NOMO-1 treated with DMSO at 0.1 percent for 48 hours (cell line): Measurements from ENCODE around the gene ATF6.

ENCODE experiments used
- DNase-seq: peaks from one replicate; lab custom pipeline; 2025; ENCODE audit not compliant: unreplicated experiment; lab: John Stamatoyannopoulos, UW

The ATF6 gene

DNA sequence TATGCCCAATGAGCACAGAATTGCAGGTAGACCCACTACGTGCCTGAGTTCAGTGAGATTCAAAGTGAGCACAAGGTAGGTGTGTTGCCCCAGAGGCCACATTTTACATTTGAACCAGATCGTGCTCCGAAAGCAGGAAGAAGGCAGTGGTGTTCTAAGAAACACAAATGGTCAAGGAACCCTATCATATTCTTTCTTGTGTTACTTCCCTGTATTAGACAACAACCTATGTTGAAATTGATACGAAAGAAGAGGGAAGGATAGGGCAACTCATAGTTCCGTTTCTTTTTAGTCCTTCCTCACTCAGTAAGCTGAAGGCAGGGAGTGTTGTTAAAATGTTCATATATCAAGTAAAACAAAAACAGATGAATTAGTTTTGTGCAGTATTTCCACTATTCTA lies 223.7 kb downstream of the ATF6 start:
- peak; percentile 93 for DNase-seq

DNA sequence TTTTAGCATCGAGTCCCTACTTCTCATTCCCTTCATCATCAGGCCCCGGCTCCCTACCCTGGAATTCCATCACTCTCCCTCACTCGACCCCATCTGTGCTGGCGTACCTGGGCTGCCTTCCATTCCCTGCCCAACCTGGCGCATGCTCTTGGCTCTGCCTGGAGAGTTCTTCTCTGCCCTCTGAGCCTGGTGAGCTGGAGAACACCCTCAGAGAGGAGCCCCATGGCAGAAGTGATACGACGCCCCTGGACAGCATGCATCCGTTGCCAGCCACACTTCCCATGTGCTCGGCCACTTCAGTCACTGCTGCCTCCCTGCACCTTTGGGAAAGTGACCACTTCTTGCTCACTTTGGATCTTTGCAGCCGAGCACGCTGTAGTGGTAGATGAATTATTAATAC lies 227.5 kb downstream of the ATF6 start:
- DNase-seq, result no peak

DNA sequence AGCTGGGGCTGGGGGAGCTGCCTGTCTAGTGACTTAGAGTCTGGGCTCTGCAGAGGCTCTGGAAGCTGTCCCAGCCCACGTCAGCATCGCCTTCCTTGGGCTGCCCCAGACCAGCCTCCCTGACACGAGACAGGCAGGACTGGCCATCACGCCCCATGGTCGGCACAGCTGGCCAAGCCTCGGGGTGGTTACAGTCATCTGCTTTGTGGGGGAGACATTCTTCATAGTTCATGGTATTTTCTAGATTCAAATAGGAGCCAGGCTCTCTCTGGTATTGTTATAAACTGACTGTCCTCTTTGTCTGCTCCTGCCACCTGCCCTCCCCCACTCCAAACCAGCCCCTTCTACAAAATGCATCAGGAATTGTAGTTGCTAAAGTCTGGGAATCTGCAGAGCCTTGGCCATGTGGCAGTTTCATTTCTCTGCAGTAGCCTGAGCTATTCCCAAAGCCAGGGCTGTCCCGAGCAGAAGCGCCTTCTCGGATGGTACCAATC lies 228.1 kb downstream of the ATF6 start:
- no peak for DNase-seq

DNA sequence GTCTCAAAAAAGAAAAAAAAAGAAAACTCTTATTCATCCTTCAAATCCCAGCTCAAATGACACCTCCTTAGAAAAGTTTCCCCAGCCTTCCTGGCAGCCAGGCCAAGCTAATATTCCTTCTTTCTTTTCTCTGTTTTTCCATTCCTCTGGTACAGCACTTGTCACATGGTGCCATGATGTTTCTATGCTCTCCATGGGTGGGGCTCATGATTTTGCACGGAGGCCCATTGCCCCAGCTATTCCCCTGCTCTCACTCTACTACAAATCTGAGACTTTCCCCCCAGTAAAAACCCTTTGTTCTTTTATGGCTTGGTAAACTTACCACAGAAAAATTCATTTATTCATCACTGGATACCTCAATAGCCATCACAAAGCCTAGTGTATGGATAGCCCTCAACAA lies 231.0 kb downstream of the ATF6 start:
- DNase-seq, result no peak

DNA sequence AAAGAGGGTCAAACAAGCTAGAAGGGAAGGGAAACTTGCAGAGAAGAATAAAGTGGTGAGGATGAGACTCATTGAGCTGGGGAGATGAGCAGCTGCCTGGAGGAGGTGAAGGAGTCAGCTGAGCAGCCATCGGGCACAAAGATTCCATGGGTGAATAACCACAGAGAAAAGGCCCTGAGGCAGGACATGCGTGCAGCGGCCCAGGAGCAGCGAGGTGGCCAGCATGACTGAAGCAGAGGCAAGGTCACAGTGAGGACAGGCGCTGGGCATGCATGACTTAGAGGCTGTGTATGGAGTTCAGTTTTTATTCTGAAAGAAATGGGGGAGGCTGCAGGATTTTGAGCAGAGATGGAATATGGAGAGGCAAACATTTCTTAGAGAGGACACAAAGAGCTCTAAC lies 232.7 kb downstream of the ATF6 start:
- DNase-seq, result no peak

DNA sequence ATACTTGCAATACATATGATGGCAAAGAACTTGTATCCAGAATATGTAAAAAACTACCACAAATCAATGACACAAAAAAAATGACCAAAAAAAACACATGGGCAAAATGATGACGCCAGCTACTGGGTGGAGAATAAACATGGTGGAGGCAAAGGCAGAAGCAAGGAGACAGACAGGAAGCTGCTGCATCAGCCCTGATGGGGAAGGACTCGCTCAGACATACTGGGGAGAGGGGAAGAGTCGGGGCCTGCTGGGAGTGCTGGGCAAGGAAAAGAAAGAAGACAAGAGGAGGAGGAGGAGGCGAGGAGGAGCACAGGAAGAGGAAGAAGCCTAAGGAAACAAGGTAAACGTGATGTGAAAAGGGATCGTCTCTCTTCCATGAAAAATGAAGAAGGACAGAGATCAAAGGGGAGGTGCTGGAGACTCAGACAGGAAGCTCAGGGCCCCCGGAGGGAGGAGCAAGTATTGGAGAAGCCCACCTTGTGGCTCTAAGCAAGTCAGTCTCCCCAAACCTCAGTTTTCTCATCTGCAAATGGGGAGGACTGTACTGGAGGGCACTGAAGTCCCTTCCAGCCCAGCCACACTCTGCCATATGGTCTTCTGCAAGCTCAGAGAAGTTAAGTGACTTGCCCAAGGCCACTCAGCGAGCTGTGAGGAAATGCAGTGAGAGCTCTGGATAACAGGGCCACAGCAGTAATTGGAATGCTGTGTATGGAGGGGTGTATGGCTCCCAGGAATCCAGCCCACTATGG lies 233.4 kb downstream of the ATF6 start:
- DNase-seq, result peak; percentile 16

DNA sequence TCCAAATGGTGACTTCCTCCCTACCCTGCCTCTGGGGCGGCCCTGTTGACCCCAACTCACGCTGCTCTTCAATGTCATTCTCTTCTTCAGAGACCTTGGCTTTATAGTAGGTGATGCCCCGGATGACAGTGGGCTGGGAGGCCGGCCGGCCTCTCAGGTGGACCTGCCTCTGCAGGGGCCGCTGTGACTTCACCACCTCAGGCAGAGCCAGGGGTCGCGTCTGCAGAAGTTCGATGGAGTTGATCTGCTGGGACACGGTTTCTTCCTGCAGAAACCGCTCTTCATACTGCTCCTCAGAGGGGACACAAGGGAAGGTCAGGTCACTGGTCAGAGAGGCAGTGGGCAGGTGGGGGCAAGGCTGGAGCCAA lies 233.9 kb downstream of the ATF6 start:
- no peak for DNase-seq

DNA sequence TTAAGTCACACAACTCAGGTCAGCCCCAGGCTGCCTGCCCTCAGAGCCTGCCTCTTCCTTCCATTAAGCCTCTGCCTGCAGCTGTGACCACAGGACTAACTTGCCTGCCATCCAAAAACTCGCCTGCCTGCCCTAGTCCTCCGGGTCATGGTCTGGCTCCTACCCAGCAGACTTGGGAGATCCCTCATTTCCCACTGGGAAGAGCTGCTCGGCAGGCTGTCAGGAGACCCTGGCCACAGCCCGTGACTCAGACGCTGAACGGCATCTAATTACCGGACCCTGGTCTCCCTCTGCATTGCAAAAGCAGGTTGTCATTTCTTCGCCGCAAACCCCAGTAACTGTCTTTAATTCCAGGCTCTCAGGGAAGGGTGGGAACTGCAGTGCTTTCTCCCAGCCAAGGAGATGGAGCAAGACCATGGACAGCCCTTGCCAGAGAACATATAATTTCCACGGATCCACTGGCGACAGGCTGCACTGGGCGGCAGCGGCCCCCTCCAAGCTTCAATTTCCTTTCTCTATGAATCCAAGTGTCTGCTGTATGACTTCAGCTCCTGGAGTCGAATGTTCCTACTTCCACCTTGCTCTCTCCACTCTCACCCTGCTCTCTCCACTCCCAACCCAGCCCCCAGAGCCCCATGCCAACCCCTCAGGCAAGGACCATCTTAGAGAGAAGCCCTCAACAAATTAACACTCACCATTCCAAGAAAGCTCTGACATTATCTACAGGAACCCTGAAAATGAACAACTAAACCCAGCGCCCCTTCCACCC lies 237.1 kb downstream of the ATF6 start:
- DNase-seq, result peak; percentile 63

DNA sequence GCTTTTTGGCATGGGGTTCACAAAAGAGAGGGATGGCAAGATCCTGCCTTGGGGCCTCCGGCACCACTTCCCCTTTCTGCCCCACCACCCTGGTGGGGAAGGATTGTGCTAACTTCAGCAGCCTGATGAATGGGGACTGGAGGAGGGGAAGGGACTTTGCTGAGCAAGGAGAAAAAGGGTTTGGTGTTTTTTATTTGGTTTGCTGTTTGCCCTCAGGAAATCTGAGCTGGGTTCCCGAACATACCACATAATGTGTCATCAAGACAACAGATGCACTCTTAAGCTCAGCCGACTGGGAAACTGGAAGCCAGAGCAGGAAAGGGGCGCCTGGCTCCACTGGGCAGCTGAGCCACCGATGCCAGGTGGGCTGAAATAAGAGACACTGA lies 237.7 kb downstream of the ATF6 start:
- peak; percentile 86 for DNase-seq

DNA sequence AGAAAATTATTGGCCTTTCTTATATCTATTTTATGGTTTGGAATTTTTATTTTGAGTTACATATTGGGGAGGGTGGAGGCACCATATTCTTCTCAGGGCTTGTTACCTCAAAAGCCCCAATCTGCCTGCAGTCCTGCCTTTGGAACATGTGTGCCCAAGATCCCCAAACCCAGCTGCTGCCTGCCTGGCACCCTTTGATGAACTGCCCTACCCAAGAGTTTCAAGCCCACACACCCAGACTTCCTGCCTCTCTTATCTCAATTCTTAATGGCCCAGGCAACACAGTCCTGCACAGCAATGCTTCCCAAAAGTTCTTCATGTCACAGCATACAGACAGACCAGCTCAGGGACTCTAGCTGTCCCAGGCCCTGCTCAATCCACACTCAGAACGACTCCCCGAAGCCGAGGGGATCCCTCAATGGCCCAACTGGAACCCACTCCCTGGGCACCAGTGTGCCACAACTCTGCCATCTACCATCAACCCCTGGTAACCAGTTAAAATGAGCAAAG lies 238.4 kb downstream of the ATF6 start:
- no peak for DNase-seq

DNA sequence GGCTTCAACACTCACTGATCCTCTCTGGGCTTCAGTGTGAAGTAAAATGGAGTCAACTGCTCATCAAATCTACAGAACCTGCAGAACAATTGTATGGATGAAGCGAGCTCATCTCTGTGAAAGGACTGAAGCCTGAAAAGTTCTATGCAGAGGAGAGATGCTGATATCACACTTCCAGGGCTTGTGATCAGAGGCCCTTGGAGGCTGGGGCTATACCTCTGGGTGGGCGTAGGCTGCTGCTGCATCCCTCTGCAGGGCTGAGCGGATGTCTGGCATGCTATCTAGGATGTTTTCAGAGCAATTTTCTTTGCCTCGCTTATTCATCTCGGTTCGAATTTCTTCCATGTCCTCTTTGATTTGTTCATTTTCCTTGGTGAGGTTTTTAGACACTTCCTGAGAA lies 240.0 kb downstream of the ATF6 start:
- DNase-seq, result no peak

DNA sequence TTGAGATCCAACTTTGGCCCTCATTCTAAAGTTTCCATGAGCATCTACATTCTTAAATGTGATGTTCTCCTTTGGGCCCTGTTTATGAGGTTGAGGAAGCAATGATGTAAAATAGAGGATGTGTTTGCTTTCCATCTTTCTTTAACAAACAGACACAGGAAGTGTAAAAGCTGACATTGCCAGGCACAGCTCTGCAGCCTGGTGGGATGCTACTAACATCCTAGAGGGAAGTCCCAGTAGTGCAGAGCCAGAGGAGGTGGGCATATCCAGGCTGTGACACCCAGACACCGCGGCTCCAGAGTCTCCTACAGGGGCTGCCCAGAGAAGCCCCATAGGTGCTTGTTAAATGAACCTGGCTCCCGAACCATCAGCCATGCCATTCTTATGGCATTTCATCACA lies 241.3 kb downstream of the ATF6 start:
- no peak for DNase-seq

DNA sequence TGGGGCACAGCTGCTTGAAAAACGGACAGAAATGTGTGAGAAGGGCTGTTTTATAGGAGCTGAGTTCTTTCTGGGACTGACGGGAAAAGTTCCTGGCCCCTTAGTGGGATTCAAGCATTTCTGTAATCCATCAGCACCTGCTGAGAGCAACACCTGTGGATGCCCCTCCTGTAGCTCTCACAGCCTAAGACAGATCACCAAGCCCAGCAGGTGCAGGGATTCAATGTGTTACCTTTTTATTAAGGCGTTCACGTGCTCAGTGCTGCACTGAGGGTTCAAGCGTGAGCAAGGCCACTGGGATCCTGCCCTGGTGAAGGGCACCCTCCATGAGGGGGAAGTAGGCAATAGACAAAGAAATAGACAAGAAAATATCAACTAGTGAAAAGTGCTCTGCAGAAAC lies 242.7 kb downstream of the ATF6 start:
- no peak for DNase-seq

DNA sequence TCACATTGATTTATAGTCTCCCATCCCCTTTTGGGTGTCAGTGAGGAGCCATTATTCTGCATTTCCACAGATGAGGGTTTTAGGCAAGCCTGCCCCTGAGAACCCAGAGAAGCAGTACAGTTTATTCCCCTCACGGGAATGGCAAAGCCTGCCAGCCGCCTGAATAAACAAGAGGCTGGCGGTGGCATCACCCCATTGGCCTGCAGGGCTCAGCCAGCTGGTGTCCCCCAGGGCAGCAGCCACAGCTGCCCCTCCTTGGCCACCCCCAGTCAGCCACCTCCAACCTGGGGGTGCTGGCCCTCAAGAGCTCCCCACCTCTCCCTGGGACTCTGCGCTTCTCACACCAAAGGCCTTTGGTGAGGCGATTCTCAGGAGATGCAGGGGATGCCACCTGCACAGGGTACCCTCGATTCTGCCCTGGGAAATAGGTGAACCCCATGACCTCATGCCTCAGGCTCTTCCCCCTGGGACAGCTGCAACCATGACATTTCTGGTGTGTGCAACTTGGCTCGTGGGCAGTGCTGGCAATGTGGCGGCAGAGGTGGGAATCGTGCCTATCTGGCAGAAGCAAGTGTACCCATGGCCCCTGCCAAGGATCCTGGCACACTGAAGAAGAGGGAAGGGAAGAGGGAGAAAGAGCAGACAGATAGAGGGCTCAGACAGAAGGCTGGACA lies 243.5 kb downstream of the ATF6 start:
- no peak for DNase-seq

DNA sequence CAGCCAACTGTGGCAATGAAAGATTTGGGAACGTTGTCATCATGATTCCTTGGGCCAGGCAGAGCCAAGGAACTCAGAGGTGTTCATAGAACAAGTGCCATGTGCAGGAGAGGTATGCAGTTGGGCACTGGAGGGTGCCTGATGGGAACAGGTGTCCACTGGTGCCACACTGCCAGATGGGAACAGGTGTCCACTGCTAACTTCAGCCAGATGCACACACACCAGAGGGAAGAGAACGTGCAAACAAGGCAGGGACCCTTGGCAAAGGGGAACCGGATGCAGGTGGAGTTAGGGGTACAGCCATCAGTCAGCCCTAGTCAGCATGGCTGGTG lies 244.0 kb downstream of the ATF6 start:
- DNase-seq, result no peak

DNA sequence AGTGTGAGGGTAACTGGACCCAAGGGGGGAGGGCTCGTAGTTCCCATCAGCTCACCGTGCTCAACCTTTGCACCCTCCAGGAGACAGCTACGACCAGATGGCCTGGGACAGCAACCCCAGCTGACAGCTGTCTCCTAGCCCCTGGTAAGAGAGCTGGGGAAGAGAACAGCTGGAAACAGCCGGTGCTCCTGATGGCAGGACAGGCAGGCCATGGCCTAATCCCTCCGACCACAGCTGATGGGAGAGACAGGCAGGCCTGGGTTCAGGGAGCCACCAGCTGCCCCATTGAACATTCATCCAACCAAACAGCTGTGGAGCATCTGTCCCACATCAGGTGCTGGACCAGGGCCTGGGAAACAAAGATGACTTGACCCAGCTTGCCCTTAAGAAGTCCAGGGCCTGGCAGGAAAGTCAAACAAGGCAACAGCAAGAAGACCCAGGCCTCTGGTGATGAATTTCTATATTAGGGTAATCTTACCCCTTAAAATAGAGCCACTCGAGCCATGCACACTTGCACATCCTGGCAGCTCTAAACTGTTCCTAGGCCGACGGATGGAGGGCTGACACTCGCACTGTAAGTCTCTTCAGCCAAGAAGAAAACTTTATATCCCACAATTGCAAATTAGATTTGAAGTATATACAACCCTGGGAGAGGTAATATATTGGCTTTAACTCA lies 245.4 kb downstream of the ATF6 start:
- no peak for DNase-seq

DNA sequence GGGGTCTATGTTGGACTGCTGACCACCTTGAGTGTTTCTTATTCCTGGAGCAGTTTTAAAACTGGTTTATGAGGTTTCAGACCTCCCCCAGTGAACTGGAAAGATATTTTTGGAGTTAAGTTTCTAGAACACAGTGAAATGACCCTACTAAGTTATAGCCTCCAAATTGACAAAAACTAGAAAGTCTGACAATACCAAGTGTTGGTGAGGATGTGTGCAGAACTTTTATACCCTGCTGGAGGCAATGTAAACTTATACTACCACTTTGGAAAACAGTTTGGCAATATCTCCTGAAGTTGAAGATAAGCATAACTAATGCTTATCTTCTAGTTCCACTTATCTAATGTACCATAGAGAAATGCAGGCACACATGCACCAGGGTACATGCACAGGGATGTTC lies 247.2 kb downstream of the ATF6 start:
- no peak for DNase-seq
